ENCODE measurements around the gene PLA2G2C. TPM values are rescaled to one million over a fixed set of nuclear protein-coding genes. Genes with fewer than 3 reads are reported as not detected.

Gene PLA2G2C
- total RNA-seq, 4 donors from 2014 or later = not detected

DNA sequence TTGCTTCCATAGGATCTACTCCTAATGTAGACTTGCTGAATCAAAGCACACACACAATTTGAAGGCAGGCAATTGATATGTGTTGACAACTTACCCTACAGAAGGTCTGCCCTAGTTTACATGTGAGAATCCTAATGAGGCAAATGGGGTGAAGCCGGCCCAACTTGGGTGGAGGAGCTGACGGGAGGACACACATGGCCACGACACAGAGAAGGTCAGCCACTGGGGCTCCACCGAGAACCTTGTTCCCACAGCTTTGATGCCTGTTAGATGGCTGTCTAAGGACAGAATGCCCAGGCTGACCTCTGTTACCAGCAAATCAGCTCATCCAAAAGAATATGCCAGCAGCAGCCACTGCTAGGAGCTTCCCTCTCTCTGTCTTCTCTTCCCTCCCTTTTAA lies 65.5 kb downstream of the PLA2G2C start:
- no peak overlapping the region for H3K4me3 ChIP-seq
- no peaks in the 10 kb centered on the region for H3K27me3 ChIP-seq
- H3K4me1 ChIP-seq = no peaks in the 10 kb centered on the region
- no peak for DNase-seq (ENCODE audit: low spot score in 2 of 2)
- no peak for TF ChIP-seq EP300 (IDR thresholded peaks at IDR 0.05)
- no peak for TF ChIP-seq POLR2A (IDR thresholded peaks at IDR 0.05)
- TF ChIP-seq, protein P1, sequence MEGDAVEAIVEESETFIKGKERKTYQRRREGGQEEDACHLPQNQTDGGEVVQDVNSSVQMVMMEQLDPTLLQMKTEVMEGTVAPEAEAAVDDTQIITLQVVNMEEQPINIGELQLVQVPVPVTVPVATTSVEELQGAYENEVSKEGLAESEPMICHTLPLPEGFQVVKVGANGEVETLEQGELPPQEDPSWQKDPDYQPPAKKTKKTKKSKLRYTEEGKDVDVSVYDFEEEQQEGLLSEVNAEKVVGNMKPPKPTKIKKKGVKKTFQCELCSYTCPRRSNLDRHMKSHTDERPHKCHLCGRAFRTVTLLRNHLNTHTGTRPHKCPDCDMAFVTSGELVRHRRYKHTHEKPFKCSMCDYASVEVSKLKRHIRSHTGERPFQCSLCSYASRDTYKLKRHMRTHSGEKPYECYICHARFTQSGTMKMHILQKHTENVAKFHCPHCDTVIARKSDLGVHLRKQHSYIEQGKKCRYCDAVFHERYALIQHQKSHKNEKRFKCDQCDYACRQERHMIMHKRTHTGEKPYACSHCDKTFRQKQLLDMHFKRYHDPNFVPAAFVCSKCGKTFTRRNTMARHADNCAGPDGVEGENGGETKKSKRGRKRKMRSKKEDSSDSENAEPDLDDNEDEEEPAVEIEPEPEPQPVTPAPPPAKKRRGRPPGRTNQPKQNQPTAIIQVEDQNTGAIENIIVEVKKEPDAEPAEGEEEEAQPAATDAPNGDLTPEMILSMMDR (IDR thresholded peaks at IDR 0.05) = no peak
- H3K27ac ChIP-seq = no peak overlapping the region
- no peaks in the 10 kb centered on the region for H3K36me3 ChIP-seq
- WGBS, 2 donors = 90% methylated on average over 4 of the region's 4 CpGs
- no peaks in the 10 kb centered on the region for H3K9me3 ChIP-seq

DNA sequence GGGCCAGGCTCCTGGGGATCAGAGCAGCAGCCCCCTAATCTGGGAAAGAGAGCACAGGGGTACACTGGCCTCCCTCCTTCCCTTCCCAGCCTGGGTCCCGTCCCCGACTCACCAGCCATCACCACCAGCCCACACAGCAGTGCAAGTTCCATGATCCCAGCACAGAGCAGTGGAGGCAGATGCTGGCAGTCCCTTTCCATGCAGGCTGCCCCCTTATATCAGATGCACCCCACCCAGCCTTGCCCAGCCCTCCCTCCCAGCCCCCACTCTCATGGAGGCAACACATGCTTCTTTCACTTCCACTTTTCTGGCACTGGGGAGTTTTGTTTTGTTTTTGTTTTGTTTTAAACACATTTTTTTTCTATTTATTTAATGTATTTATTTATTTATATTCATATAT lies 67.0 kb downstream of the PLA2G2C start, which contains the start of gene PLA2G2D:
PLA2G2D (minus strand) TSS at position 190 of the 400 bp plus-strand sequence; CDS start at position 152, 38 bp downstream.
- no peaks in the 10 kb centered on the region for H3K9me3 ChIP-seq
- H3K4me3 ChIP-seq = no peak within 1 kb of the TSS
- TF ChIP-seq EP300 (IDR thresholded peaks at IDR 0.05) (no peak), POLR2A (IDR thresholded peaks at IDR 0.05) (no peak)
- TF ChIP-seq, protein P1 (IDR thresholded peaks at IDR 0.05) = no peak
- H3K4me1 ChIP-seq = no peaks in the 10 kb centered on the region
- 79 to 90% methylated on average over 2 of the region's 2 CpGs for WGBS, 2 donors
- H3K27ac ChIP-seq = no peak within 1 kb of the TSS
- no peaks in the 10 kb centered on the region for H3K27me3 ChIP-seq
- no peaks in the 10 kb centered on the region for H3K36me3 ChIP-seq
- DNase-seq (ENCODE audit: low spot score in 2 of 2) = no peak

DNA sequence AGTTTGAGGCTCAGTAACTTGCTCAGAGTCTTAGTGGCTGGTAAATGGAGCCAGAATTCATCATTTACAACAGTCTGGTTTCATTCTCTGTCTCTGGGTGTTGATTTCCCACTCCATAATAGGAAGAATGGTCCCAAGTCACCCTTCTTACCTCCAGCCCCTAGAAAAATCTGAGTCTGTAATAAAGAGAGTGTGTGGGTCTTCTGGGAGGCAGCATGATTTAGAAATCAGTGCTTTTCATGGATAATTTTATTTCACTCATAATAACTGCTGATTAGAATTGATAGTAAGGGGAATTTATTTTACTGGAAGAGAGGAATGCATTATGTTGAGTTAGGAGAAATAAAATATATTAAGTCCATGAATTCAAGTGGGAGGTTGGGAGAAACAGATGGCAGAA lies 69.1 kb downstream of the PLA2G2C start:
- no peak overlapping the region for H3K4me3 ChIP-seq
- no peaks in the 10 kb centered on the region for H3K27me3 ChIP-seq
- H3K9me3 ChIP-seq = no peaks in the 10 kb centered on the region
- no peak overlapping the region for H3K27ac ChIP-seq
- H3K4me1 ChIP-seq = no peaks in the 10 kb centered on the region
- H3K36me3 ChIP-seq = no peaks in the 10 kb centered on the region
- TF ChIP-seq POLR2A (IDR thresholded peaks at IDR 0.05) = no peak
- TF ChIP-seq, protein P1 (IDR thresholded peaks at IDR 0.05) = no peak
- no peak for TF ChIP-seq EP300 (IDR thresholded peaks at IDR 0.05)
- no peak for DNase-seq (ENCODE audit: low spot score in 2 of 2)

DNA sequence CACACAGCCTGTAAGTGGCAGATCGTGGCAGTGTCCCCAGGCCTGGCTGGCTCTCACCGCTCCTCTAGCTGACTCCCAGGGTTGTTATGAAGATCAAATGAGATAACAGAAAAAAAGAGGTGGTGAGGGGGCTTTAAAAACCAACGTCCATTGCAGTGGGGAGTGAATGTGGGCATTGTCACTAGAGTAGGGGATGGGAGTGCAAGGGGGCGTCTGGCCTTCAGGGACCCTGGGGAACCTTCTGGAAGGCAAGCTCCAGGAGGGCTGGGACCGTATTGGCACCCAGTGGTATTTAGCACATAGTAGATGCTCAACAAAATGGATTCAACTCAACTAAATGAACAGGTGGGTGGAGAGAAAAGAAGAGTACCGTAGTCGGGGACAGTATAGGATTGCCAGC lies 70.4 kb downstream of the PLA2G2C start:
- no peak overlapping the region for H3K27ac ChIP-seq
- H3K36me3 ChIP-seq = no peaks in the 10 kb centered on the region
- no peaks in the 10 kb centered on the region for H3K4me1 ChIP-seq
- no peaks in the 10 kb centered on the region for H3K9me3 ChIP-seq
- no peak overlapping the region for H3K4me3 ChIP-seq
- TF ChIP-seq POLR2A (IDR thresholded peaks at IDR 0.05) = no peak
- TF ChIP-seq, protein P1 (IDR thresholded peaks at IDR 0.05) = no peak
- TF ChIP-seq EP300 (IDR thresholded peaks at IDR 0.05) = no peak
- no peak for DNase-seq (ENCODE audit: low spot score in 2 of 2)
- 80 to 82% methylated on average over 7 of the region's 7 CpGs for WGBS, 2 donors
- no peaks in the 10 kb centered on the region for H3K27me3 ChIP-seq

DNA sequence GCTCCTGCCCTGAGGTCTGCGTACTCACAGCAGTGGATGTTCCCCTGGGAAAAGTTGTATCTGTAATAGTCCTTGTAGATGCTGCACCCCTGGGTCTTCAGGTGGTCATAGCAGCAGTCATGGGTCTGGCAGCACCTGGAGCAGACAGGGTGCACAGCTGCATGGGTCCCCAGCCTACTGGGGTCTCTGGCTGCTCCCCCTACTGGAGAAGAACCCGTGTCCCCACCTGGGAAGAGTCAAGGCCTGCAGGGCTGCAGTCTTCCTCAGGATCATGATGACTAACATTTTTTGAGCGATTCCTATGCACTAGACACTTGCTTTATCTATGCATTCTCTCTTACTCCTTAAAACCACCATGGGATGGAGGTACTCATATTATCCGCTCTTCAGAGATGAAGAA lies 70.8 kb downstream of the PLA2G2C start:
- H3K4me1 ChIP-seq = no peaks in the 10 kb centered on the region
- H3K36me3 ChIP-seq = no peaks in the 10 kb centered on the region
- no peaks in the 10 kb centered on the region for H3K9me3 ChIP-seq
- no peak overlapping the region for H3K4me3 ChIP-seq
- no peaks in the 10 kb centered on the region for H3K27me3 ChIP-seq
- TF ChIP-seq POLR2A (IDR thresholded peaks at IDR 0.05) (no peak), EP300 (IDR thresholded peaks at IDR 0.05) (no peak)
- TF ChIP-seq, protein P1 (IDR thresholded peaks at IDR 0.05) = no peak
- 85 to 87% methylated on average over 4 of the region's 4 CpGs for WGBS, 2 donors
- H3K27ac ChIP-seq = no peak overlapping the region
- no peak for DNase-seq (ENCODE audit: low spot score in 2 of 2)
